Mucosa of rectum (tissue), 2 donors: ENCODE measurements around the gene PDK3.

Source experiments
- H3K27ac ChIP-seq, 2 donors: one replicate each; pipeline ENCODE4 v1.7.0; 2013; ENCODE audit warnings: inconsistent platforms in 2 of 2, low read depth in 2 of 2, low read length in 2 of 2
- H3K27me3 ChIP-seq, 2 donors: one replicate each; pipeline ENCODE4 v1.7.0; 2013; ENCODE audit warnings: low read length in 2 of 2; ENCODE audit not compliant: control insufficient read depth in 2 of 2, insufficient read depth in 2 of 2
- H3K36me3 ChIP-seq, 2 donors: one replicate each; pipeline ENCODE4 v1.7.0; 2013; ENCODE audit warnings: low read length in 2 of 2; ENCODE audit not compliant: control insufficient read depth in 2 of 2, insufficient read depth in 2 of 2
- H3K4me1 ChIP-seq, 2 donors: one replicate each; pipeline ENCODE4 v1.7.0; 2013; ENCODE audit warnings: low read length in 2 of 2, mild to moderate bottlenecking in 1 of 2; ENCODE audit not compliant: control insufficient read depth in 2 of 2, insufficient read depth in 2 of 2
- H3K4me3 ChIP-seq, 2 donors: one replicate each; pipeline ENCODE4 v1.7.0; 2013; ENCODE audit warnings: low read length in 2 of 2
- H3K9ac ChIP-seq, 2 donors: one replicate each; pipeline ENCODE4 v1.7.0; 2013; ENCODE audit warnings: low read length in 2 of 2, low read depth in 1 of 2, mild to moderate bottlenecking in 1 of 2
- H3K9me3 ChIP-seq, 2 donors: one replicate each; pipeline ENCODE4 v1.7.0; 2013; ENCODE audit warnings: low read length in 2 of 2; ENCODE audit not compliant: control insufficient read depth in 2 of 2
- donor health status: healthy.
- donor health status: Normal muscosa, but diverticular disease.

The PDK3 gene

GRCh38 chrX:24464836-24465531 is at the start of gene PDK3:
Gene PDK3, plus strand, starts transcription at chrX:24465286. Its CDS starts 170 bp downstream, at chrX:24465456.
- Histone ChIP-seq H3K4me3 (peak within 1 kb of the TSS; percentile 68 to 76), H3K9me3 (no peaks in the 10 kb centered on the region), H3K27me3 (no peaks in the 10 kb centered on the region), H3K9ac (peak within 1 kb of the TSS; percentile 72), H3K27ac (peak within 1 kb of the TSS; percentile 88), H3K36me3 (no peaks in the 10 kb centered on the region), H3K4me1 (peaks cover 0 to 7% of the 10 kb centered on the region in 2 donors)

DNA sequence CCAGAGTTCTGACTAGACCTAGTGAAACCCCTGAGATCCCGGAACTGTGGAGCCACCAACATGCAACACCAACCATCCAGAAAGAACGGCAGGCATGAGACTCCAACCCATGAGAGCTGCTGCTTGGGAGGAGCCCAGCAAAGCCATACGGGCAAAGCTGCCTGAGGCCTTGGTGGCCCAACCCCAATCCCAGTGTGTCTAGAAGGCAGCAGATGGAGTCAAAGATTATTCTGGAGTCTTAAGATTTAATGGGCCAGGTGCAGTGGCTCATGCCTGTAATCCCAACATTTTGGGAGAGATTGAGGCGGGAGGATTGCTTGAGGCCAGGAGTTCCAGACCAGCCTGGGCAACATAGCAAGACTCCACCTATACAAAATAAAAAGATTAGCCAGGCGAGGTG is 49.2 kb upstream of the PDK3 start:
- Histone ChIP-seq H3K4me3 (no peak overlapping the region), H3K36me3 (no peaks in the 10 kb centered on the region), H3K9me3 (peaks cover 0 to 2% of the 10 kb centered on the region in 2 donors), H3K9ac (no peak overlapping the region), H3K27ac (no peak overlapping the region), H3K27me3 (no peaks in the 10 kb centered on the region), H3K4me1 (no peaks in the 10 kb centered on the region)

GRCh38 chrX:24423960-24424359 is 41.1 kb upstream of the PDK3 start:
- Histone ChIP-seq H3K4me3 (no peak overlapping the region), H3K27me3 (no peaks in the 10 kb centered on the region), H3K27ac (no peak overlapping the region), H3K9ac (no peak overlapping the region), H3K4me1 (peaks cover 0 to 9% of the 10 kb centered on the region in 2 donors), H3K36me3 (no peaks in the 10 kb centered on the region), H3K9me3 (no peaks in the 10 kb centered on the region)

GRCh38 chrX:24424948-24425347 is 40.1 kb upstream of the PDK3 start:
- H3K4me3 ChIP-seq = no peak overlapping the region

DNA sequence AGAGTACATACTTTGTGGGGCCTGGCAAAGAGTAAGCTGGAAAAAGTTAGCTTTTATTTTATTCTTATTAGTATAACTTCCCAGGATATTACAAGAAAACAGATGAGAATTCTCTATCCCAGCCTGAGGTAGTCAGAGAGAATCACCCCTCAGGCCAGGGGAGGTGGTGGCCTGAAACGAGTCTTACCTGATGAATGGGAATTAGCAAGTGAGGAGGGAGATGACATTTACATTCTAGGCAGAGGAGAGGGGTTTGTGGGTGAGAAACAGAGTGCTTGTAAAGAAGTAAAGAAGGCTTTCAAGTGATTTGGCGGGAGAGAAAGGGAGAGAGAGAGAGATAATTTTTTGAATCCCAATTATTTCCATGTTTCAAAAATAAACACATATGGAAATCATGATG is 39.3 kb upstream of the PDK3 start:
- H3K27me3 ChIP-seq = no peaks in the 10 kb centered on the region
- no peak overlapping the region for H3K27ac ChIP-seq
- no peaks in the 10 kb centered on the region for H3K9me3 ChIP-seq
- H3K4me1 ChIP-seq = peaks cover 0 to 9% of the 10 kb centered on the region in 2 donors
- no peak overlapping the region for H3K4me3 ChIP-seq
- no peak overlapping the region for H3K9ac ChIP-seq
- no peaks in the 10 kb centered on the region for H3K36me3 ChIP-seq

More at GRCh38 chrX:24424948-24425347, 40.1 kb upstream of the PDK3 start:
- Histone ChIP-seq H3K9me3 (no peaks in the 10 kb centered on the region), H3K9ac (no peak overlapping the region), H3K36me3 (no peaks in the 10 kb centered on the region), H3K4me1 (peaks cover 0 to 9% of the 10 kb centered on the region in 2 donors), H3K27ac (no peak overlapping the region), H3K27me3 (no peaks in the 10 kb centered on the region)

- H3K27ac ChIP-seq = peak overlapping the region; percentile 54 to 56
- no peaks in the 10 kb centered on the region for H3K27me3 ChIP-seq
- H3K36me3 ChIP-seq = no peaks in the 10 kb centered on the region
- H3K4me1 ChIP-seq = peaks cover 0 to 9% of the 10 kb centered on the region in 2 donors
- no peak overlapping the region for H3K4me3 ChIP-seq
- no peaks in the 10 kb centered on the region for H3K9me3 ChIP-seq
- no peak overlapping the region for H3K9ac ChIP-seq
These were observed 38.7 kb upstream of the PDK3 start for GRCh38 chrX:24426340-24426913.

GRCh38 chrX:24426921-24427746 is 38.0 kb upstream of the PDK3 start:
- H3K27ac ChIP-seq = peak overlapping the region; percentile 56 to 59
- no peaks in the 10 kb centered on the region for H3K36me3 ChIP-seq
- H3K27me3 ChIP-seq = no peaks in the 10 kb centered on the region
- H3K9ac ChIP-seq = no peak overlapping the region
- no peaks in the 10 kb centered on the region for H3K9me3 ChIP-seq
- no peak overlapping the region for H3K4me3 ChIP-seq
- H3K4me1 ChIP-seq = peaks cover 0 to 9% of the 10 kb centered on the region in 2 donors

GRCh38 chrX:24427747-24428019 is 37.4 kb upstream of the PDK3 start:
- no peak overlapping the region for H3K9ac ChIP-seq
- peak overlapping the region; percentile 56 to 59 for H3K27ac ChIP-seq
- no peaks in the 10 kb centered on the region for H3K9me3 ChIP-seq
- peaks cover 0 to 9% of the 10 kb centered on the region in 2 donors for H3K4me1 ChIP-seq
- H3K4me3 ChIP-seq = no peak overlapping the region
- no peaks in the 10 kb centered on the region for H3K27me3 ChIP-seq
- H3K36me3 ChIP-seq = no peaks in the 10 kb centered on the region

DNA sequence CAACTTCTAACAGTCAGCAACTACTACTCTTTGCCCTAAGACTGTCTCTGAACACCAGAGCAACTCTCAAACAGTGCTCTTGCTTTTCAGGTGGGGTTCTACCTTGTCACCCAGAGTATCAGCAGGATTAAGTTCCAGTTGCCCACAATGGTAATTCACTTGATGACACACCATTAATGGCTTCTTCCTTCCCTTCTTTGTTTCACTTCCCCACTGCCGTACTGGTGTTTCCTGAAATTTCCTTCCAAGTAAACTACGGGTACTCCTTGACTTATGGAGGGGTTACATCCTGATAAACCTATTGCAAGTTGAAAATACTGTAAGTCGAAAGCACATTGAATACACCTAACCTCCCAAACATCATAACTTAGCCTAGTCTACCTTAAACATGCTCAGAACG is 36.6 kb upstream of the PDK3 start:
- Histone ChIP-seq H3K4me1 (peaks cover 0 to 9% of the 10 kb centered on the region in 2 donors), H3K9ac (no peak overlapping the region), H3K4me3 (no peak overlapping the region), H3K27ac (no peak overlapping the region), H3K36me3 (no peaks in the 10 kb centered on the region), H3K27me3 (no peaks in the 10 kb centered on the region), H3K9me3 (no peaks in the 10 kb centered on the region)

DNA sequence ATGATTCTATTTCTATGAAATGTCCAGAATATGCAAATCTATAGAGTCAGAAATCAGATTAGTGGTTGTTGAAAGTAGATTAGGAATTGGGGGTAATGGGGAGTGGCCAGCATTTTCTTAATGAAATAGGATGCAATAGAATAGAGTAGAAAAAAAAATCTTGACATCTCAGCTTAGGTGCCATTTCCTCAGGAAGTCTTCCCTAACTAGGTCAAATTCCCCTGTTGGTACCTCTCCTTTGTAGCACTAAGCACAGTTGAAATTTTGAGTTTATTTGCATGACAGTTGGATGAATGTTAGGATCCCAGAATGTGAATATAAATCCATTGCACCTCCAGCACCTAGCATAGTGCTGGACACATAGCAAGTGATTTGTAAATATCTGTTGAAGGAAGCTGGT is 30.0 kb upstream of the PDK3 start:
- Histone ChIP-seq H3K4me3 (no peak overlapping the region), H3K27me3 (peaks cover 2 to 3% of the 10 kb centered on the region in 2 donors), H3K36me3 (no peaks in the 10 kb centered on the region), H3K4me1 (no peaks in the 10 kb centered on the region), H3K9me3 (no peaks in the 10 kb centered on the region), H3K9ac (no peak overlapping the region), H3K27ac (no peak overlapping the region)
